RKO (cell line): ENCODE measurements around the gene CCNY.

Experiments
- DNase-seq: peaks from one replicate; pipeline ENCODE4 v3.0.0-alpha.2; 2016; ENCODE audit warnings: low spot score

The CCNY gene

GRCh38 chr10:35426657-35427056, 90.3 kb downstream of the CCNY start:
- no peak for DNase-seq

- DNase-seq, result no peak
These were observed 91.2 kb downstream of the CCNY start for GRCh38 chr10:35427543-35427942.

GRCh38 chr10:35428521-35428920, 92.2 kb downstream of the CCNY start:
- no peak for DNase-seq

GRCh38 chr10:35432781-35433338, 96.6 kb downstream of the CCNY start:
- no peak for DNase-seq

GRCh38 chr10:35433851-35434426, 97.6 kb downstream of the CCNY start:
- DNase-seq, result no peak

GRCh38 chr10:35434533-35434932, 98.2 kb downstream of the CCNY start:
- no peak for DNase-seq

- no peak for DNase-seq
These were observed 99.5 kb downstream of the CCNY start for GRCh38 chr10:35435824-35436223.

- no peak for DNase-seq
These were observed 101.5 kb downstream of the CCNY start for GRCh38 chr10:35437829-35438228.

- DNase-seq, result no peak
These were observed 102.6 kb downstream of the CCNY start for GRCh38 chr10:35438718-35439571.

- no peak for DNase-seq
These were observed 103.7 kb downstream of the CCNY start for GRCh38 chr10:35440016-35440415.

GRCh38 chr10:35442028-35442427, 105.7 kb downstream of the CCNY start:
- no peak for DNase-seq

GRCh38 chr10:35442592-35442991, 106.3 kb downstream of the CCNY start:
- DNase-seq, result no peak

- DNase-seq, result no peak
These were observed 107.5 kb downstream of the CCNY start for GRCh38 chr10:35443858-35444257.

- no peak for DNase-seq
These were observed 109.0 kb downstream of the CCNY start for GRCh38 chr10:35445150-35445884.

- no peak for DNase-seq
These were observed 110.1 kb downstream of the CCNY start for GRCh38 chr10:35446439-35446838.

- no peak for DNase-seq
These were observed 111.5 kb downstream of the CCNY start for GRCh38 chr10:35447693-35448407.

GRCh38 chr10:35448687-35449662, 112.7 kb downstream of the CCNY start:
- DNase-seq, result no peak

- no peak for DNase-seq
These were observed 113.6 kb downstream of the CCNY start for GRCh38 chr10:35449944-35450343.

- no peak for DNase-seq
These were observed 115.1 kb downstream of the CCNY start for GRCh38 chr10:35451151-35452016.

GRCh38 chr10:35452171-35452570, 115.9 kb downstream of the CCNY start:
- DNase-seq, result no peak
